Liver (tissue), 9 donors: ENCODE measurements around the gene KRTAP10-6. TPM values are rescaled to one million over a fixed set of nuclear protein-coding genes. Genes with fewer than 3 reads are reported as not detected.

Experiments used
- DNase-seq: peaks from one replicate; pipeline ENCODE4 v3.0.0-alpha.2; 2017; ENCODE audit warnings: low spot score
- H3K27ac ChIP-seq, 2 donors: one replicate each; pipeline ENCODE4 v1.7.0; 2013; ENCODE audit warnings: inconsistent platforms in 2 of 2, low read length in 2 of 2, control low read depth in 1 of 2, low read depth in 1 of 2, mild to moderate bottlenecking in 1 of 2
- H3K27me3 ChIP-seq, 4 donors: one replicate each; pipeline versions ENCODE4 v1.6.1 to v1.7.0; 2013; ENCODE audit warnings: low read length in 3 of 4, inconsistent platforms in 1 of 4, mild to moderate bottlenecking in 1 of 4, moderate library complexity in 1 of 4; ENCODE audit not compliant: control insufficient read depth in 4 of 4, insufficient read depth in 4 of 4
- H3K36me3 ChIP-seq, 4 donors: one replicate each; pipeline versions ENCODE4 v1.6.1 to v1.7.0; 2013; ENCODE audit warnings: low read length in 3 of 4, mild to moderate bottlenecking in 3 of 4, low read depth in 1 of 4, moderate library complexity in 1 of 4; ENCODE audit not compliant: control insufficient read depth in 4 of 4, insufficient read depth in 3 of 4
- H3K4me1 ChIP-seq, 4 donors: one replicate each; pipeline versions ENCODE4 v1.6.1 to v1.7.0; 2013; ENCODE audit warnings: low read length in 3 of 4, mild to moderate bottlenecking in 3 of 4, moderate library complexity in 1 of 4; ENCODE audit not compliant: control insufficient read depth in 4 of 4, insufficient read depth in 4 of 4
- H3K4me3 ChIP-seq, 3 donors: one replicate each; pipeline versions ENCODE4 v1.6.1 to v1.7.0; 2013; ENCODE audit warnings: low read length in 3 of 3, control low read depth in 1 of 3, low read depth in 1 of 3, mild to moderate bottlenecking in 1 of 3
- H3K9ac ChIP-seq, 2 donors: one replicate each; pipeline ENCODE4 v1.7.0; 2013; ENCODE audit warnings: low read length in 2 of 2, mild to moderate bottlenecking in 2 of 2, moderate library complexity in 2 of 2, control low read depth in 1 of 2, low read depth in 1 of 2
- H3K9me3 ChIP-seq, 4 donors: one replicate each; pipeline versions ENCODE4 v1.6.1 to v1.7.0; 2013; ENCODE audit warnings: low read length in 3 of 4; ENCODE audit not compliant: control insufficient read depth in 4 of 4
- ATF3 ChIP-seq: IDR thresholded peaks from 2 replicates; pipeline ENCODE4 v1.6.1; 2016; ENCODE audit warnings: antibody characterized with exemption
- EGR1 ChIP-seq, 2 donors: IDR thresholded peaks; 2 replicates each; pipeline ENCODE4 v1.6.1; 2016 to 2018; ENCODE audit warnings: antibody characterized with exemption in 2 of 2, low read depth in 2 of 2
- FOXA1 ChIP-seq: IDR thresholded peaks from 2 replicates; pipeline ENCODE4 v1.6.1; 2016; ENCODE audit warnings: antibody characterized with exemption
- FOXA2 ChIP-seq: IDR thresholded peaks from 2 replicates; pipeline ENCODE4 v1.6.1; 2016; ENCODE audit warnings: antibody characterized with exemption
- GABPA ChIP-seq, 2 donors: IDR thresholded peaks in 1 of 2; conservative IDR thresholded peaks in 1 of 2; 2 replicates each; pipeline ENCODE4 v1.6.1; 2016; ENCODE audit warnings: antibody characterized with exemption in 2 of 2, mild to moderate bottlenecking in 1 of 2, moderate library complexity in 1 of 2
- HNF4A ChIP-seq, 2 donors: conservative IDR thresholded peaks; 2 replicates each; pipeline ENCODE4 v1.6.1; 2016; ENCODE audit warnings: antibody characterized with exemption in 2 of 2, mild to moderate bottlenecking in 2 of 2
- JUND ChIP-seq, 2 donors: IDR thresholded peaks; 2 replicates each; pipeline ENCODE4 v1.6.1; 2016; ENCODE audit warnings: antibody characterized with exemption in 2 of 2
- NR2F2 ChIP-seq: IDR thresholded peaks from 2 replicates; pipeline ENCODE4 v1.6.1; 2016; ENCODE audit warnings: antibody characterized with exemption
- RAD21 ChIP-seq, 2 donors: IDR thresholded peaks; 2 replicates each; pipeline ENCODE4 v1.6.1; 2016; ENCODE audit warnings: antibody characterized with exemption in 2 of 2, mild to moderate bottlenecking in 2 of 2
- RXRA ChIP-seq, 2 donors: IDR thresholded peaks; 2 replicates each; pipeline ENCODE4 v1.6.1; 2017 to 2018; ENCODE audit warnings: antibody characterized with exemption in 2 of 2, mild to moderate bottlenecking in 1 of 2
- SP1 ChIP-seq: IDR thresholded peaks from 2 replicates; pipeline ENCODE4 v1.6.1; 2018; ENCODE audit warnings: antibody characterized with exemption, mild to moderate bottlenecking
- TAF1 ChIP-seq: conservative IDR thresholded peaks from 2 replicates; pipeline ENCODE4 v1.6.1; 2016; ENCODE audit warnings: antibody characterized with exemption, mild to moderate bottlenecking
- YY1 ChIP-seq: IDR thresholded peaks from 2 replicates; pipeline ENCODE4 v1.6.1; 2016; ENCODE audit warnings: antibody characterized with exemption, mild to moderate bottlenecking
- ZBTB33 ChIP-seq: IDR thresholded peaks from 2 replicates; pipeline ENCODE4 v1.6.1; 2016; ENCODE audit warnings: antibody characterized with exemption
- WGBS: extraction: QIAGEN DNeasy Blood & Tissue Kit; methylation state at CpG from one replicate; pipeline ENCODE4 v1.1.7; 2013; 5-methylcytosine and 5-hydroxymethylcytosine counted together
- polyA plus RNA-seq, 2 donors: library from polyadenylated mRNA; stranded (reverse) in 1 of 2; unstranded in 1 of 2; fragments of 200-250 nt in 1 of 2; fragments of >200 nt in 1 of 2; fragmentation: Nextera tagmentation in 1 of 2; extraction: Ambion mirVana in 1 of 2; gene quantifications; one replicate each; pipeline versions ENCODE4 v1.2.1 to v1.2.3, GENCODE V29; 2013 to 2015
- total RNA-seq, 2 donors: library from RNA; depleted of rRNA; stranded (reverse); fragments of >200 nt; gene quantifications; one replicate each; pipeline ENCODE4 v1.2.3, GENCODE V29; 2014
- TF ChIP-seq, protein P1 (sequence below): fragments of 150-350 bp; IDR thresholded peaks from 2 replicates; pipeline ENCODE4 v1.5.1; 2017; ENCODE audit warnings: improper control_type of control experiment, low read depth, low read length; ENCODE audit not compliant: missing input control
- TF ChIP-seq, protein P2 (sequence below): IDR thresholded peaks from 2 replicates; pipeline ENCODE4 v1.6.1; 2016; ENCODE audit warnings: antibody characterized with exemption, mild to moderate bottlenecking
- donor health status: healthy.
- donor health status: healthy.
- donor health status: healthy.
- donor health status: healthy.
- donor health status: healthy.

Gene KRTAP10-6
- total and polyA plus RNA-seq, 4 donors, result not detected

- no peak overlapping the region for H3K4me3 ChIP-seq
- H3K27ac ChIP-seq, result no peak overlapping the region
- no peaks in the 10 kb centered on the region for H3K36me3 ChIP-seq
- peaks cover 0 to 9% (median under 1%) of the 10 kb centered on the region in 4 donors for H3K9me3 ChIP-seq
- no peak for TF ChIP-seq EGR1 (IDR thresholded peaks at IDR 0.05; ENCODE audit: low read depth in 2 of 2)
- no peak for TF ChIP-seq TAF1
- no peak for TF ChIP-seq ZBTB33
- TF ChIP-seq GABPA (IDR thresholded peaks at IDR 0.05 in 1 of 2, conservative IDR thresholded peaks at IDR 0.05 in 1 of 2), result no peak
- TF ChIP-seq NR2F2, result no peak
- TF ChIP-seq YY1, result no peak
- TF ChIP-seq JUND (IDR thresholded peaks at IDR 0.05), result no peak
- DNase-seq, result no peak
- H3K9ac ChIP-seq, result no peak overlapping the region
- no peaks in the 10 kb centered on the region for H3K27me3 ChIP-seq
- 87% methylated on average over 3 of the region's 3 CpGs for whole genome bisulfite sequencing
- no peaks in the 10 kb centered on the region for H3K4me1 ChIP-seq
These were observed 6.4 kb downstream of the KRTAP10-6 start for GRCh38 chr21:44585892-44586291.

DNA sequence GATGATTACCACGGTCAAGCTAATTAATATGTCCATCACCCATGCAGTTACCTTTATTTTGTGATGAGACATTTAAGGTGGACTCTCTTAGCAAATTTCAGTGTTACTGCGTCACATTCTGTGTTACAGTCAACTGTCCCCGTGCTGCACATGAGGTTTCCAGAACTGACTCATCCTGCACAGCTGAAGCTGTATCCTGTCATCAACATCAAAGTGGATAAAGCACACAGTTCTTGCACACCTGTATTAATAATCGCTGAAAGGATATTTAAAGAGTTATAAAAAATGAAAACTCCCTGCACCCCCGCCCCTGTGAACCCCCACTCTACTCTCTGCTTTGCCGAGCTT is 8.5 kb downstream of the KRTAP10-6 start:
- Histone ChIP-seq H3K36me3 (no peaks in the 10 kb centered on the region), H3K9me3 (peaks cover 0 to 9% (median under 1%) of the 10 kb centered on the region in 4 donors), H3K4me3 (no peak overlapping the region), H3K27me3 (no peaks in the 10 kb centered on the region), H3K27ac (no peak overlapping the region), H3K9ac (no peak overlapping the region), H3K4me1 (peaks cover 0 to 6% (median 0%) of the 10 kb centered on the region in 4 donors)
- no peak for TF ChIP-seq EGR1 (IDR thresholded peaks at IDR 0.05; ENCODE audit: low read depth in 2 of 2)
- no peak for TF ChIP-seq ZBTB33
- TF ChIP-seq, protein P1, sequence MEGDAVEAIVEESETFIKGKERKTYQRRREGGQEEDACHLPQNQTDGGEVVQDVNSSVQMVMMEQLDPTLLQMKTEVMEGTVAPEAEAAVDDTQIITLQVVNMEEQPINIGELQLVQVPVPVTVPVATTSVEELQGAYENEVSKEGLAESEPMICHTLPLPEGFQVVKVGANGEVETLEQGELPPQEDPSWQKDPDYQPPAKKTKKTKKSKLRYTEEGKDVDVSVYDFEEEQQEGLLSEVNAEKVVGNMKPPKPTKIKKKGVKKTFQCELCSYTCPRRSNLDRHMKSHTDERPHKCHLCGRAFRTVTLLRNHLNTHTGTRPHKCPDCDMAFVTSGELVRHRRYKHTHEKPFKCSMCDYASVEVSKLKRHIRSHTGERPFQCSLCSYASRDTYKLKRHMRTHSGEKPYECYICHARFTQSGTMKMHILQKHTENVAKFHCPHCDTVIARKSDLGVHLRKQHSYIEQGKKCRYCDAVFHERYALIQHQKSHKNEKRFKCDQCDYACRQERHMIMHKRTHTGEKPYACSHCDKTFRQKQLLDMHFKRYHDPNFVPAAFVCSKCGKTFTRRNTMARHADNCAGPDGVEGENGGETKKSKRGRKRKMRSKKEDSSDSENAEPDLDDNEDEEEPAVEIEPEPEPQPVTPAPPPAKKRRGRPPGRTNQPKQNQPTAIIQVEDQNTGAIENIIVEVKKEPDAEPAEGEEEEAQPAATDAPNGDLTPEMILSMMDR, result no peak
- TF ChIP-seq, protein P2, sequence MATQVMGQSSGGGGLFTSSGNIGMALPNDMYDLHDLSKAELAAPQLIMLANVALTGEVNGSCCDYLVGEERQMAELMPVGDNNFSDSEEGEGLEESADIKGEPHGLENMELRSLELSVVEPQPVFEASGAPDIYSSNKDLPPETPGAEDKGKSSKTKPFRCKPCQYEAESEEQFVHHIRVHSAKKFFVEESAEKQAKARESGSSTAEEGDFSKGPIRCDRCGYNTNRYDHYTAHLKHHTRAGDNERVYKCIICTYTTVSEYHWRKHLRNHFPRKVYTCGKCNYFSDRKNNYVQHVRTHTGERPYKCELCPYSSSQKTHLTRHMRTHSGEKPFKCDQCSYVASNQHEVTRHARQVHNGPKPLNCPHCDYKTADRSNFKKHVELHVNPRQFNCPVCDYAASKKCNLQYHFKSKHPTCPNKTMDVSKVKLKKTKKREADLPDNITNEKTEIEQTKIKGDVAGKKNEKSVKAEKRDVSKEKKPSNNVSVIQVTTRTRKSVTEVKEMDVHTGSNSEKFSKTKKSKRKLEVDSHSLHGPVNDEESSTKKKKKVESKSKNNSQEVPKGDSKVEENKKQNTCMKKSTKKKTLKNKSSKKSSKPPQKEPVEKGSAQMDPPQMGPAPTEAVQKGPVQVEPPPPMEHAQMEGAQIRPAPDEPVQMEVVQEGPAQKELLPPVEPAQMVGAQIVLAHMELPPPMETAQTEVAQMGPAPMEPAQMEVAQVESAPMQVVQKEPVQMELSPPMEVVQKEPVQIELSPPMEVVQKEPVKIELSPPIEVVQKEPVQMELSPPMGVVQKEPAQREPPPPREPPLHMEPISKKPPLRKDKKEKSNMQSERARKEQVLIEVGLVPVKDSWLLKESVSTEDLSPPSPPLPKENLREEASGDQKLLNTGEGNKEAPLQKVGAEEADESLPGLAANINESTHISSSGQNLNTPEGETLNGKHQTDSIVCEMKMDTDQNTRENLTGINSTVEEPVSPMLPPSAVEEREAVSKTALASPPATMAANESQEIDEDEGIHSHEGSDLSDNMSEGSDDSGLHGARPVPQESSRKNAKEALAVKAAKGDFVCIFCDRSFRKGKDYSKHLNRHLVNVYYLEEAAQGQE, result no peak
- no peak for TF ChIP-seq YY1
- TF ChIP-seq HNF4A (conservative IDR thresholded peaks at IDR 0.05), result no peak
- TF ChIP-seq FOXA2, result no peak
- no peak for TF ChIP-seq GABPA (IDR thresholded peaks at IDR 0.05 in 1 of 2, conservative IDR thresholded peaks at IDR 0.05 in 1 of 2)
- no peak for TF ChIP-seq NR2F2
- no peak for TF ChIP-seq FOXA1
- no peak for TF ChIP-seq JUND (IDR thresholded peaks at IDR 0.05)
- TF ChIP-seq RAD21 (IDR thresholded peaks at IDR 0.05), result no peak
- no peak for TF ChIP-seq SP1
- TF ChIP-seq TAF1, result no peak
- TF ChIP-seq ATF3, result no peak
- no peak for TF ChIP-seq RXRA (IDR thresholded peaks at IDR 0.05)
- DNase-seq, result no peak
- 81% methylated on average over 6 of the region's 6 CpGs for WGBS
